HG03575 (cell line): ENCODE data around the gene TGFBR3L.
"Not testable (repeated sequence)": the region's sequence is repeated elsewhere in the genome, so short reads cannot be mapped to it uniquely, and the experiment has no call there.

ENCODE experiments used
- ATAC-seq: cut with Tn5 transposase; IDR thresholded peaks from one replicate; pipeline ENCODE4 v1.9.1; 2021; ENCODE audit not compliant: unreplicated experiment, insufficient number of reproducible peaks, low FRiP score; ENCODE audit errors: extremely low read depth

The TGFBR3L gene

GRCh38 chr19:7913652-7914051, 978 bp upstream of the TGFBR3L start:
- ATAC-seq = no peak

DNA sequence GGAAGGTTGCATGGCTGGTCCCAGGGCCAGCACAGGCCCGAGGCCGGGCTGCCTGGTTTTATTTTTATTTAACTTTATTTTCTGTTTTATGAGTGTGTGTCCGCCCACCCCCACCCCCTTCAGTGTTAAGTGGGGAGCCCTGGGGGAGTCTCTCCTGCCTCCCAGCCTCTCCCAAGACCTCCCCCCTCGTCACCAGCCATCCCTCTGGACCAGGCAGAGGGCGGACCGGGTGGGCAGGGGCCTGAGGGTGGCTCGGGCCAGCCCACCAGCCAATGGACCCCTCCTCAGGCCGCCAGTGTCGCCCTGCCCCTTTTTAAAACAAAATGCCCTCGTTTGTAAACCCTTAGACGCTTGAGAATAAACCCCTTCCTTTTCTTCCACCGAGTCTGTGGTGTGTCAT, 531 bp upstream of the TGFBR3L start:
- ATAC-seq = no peak

- ATAC-seq = no peak
Observed at GRCh38 chr19:7915250-7916102, 846 bp downstream of the TGFBR3L start.

DNA sequence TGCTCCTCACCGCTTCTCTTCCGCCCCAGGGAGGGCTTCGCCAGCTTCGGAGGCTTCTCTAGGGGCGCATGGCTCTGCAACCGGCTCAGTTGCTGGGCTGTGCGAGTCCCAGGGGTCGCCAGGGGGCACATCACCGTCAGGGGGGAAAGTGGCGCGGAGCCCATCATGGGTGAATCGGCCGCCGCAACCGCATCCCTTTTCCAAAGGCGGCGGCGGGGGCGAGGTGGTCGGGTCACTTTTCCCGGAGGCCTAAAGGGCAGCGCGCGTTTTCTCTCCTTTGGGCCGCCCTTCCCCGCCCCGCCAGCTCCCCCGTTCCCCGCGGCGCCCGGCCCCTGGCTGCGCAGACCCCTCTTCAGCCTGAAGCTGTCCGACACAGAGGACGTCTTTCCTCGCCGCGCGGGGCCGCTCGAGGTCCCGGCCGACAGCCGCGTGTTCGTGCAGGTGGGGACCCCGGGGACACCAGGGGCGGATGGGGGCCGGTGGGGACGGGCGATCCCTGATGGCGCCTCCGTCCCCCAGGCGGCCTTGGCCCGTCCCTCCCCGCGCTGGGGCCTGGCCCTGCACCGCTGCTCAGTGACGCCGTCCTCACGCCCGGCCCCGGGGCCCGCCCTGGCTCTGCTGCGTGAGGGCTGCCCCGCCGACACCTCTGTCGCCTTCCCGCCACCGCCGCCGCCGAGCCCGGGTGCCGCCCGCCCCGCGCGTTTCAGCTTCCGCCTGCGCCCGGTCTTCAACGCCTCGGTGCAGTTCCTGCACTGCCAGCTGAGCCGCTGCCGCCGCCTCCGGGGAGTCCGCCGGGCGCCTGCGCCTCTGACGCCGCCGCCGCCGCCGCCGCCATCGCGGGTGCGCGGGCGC, 1.7 kb downstream of the TGFBR3L start:
- no peak for ATAC-seq

DNA sequence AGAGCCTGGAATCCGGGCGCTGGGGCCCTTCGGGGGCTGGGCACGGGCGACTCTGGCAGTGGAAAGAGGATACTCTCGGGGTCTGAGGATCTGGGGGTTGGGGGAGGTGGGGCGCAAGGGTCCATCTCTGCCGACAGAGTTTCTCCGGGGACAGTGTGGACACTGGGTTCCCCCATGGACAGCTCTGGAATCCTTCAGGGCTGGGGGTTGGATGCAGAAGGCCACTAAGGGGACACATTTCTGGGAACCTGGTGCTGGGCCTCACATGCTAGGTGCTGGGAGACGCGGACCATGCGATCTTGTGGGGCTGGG, 2.3 kb downstream of the TGFBR3L start:
- no peak for ATAC-seq

- ATAC-seq = no peak
Observed at GRCh38 chr19:7917267-7918061, 2.8 kb downstream of the TGFBR3L start.

DNA sequence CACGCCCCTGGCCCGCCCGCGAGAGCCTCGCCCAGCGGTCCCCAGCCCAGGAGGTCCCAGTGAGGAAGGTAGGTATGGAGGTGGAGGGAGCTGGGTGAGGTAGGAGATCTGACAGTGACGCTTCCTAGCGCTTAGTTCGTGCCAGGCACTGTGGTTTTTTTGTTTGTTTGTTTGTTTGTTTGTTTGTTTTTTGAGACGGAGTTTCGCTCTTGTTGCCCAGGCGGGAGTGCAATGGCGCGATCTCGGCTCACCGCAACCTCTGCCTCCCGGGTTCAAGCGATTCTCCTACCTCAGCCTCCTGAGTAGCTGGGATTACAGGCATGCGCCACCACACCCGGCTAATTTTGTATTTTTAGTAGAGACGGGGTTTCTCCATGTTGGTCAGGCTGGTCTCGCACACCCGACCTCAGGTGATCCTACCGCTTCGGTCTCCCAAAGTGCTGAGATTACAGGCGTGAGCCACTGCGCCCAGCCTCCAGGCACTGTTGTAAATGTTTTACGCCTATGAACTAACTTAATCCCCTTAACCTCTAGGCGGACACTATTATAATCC, 3.5 kb downstream of the TGFBR3L start:
- ATAC-seq = not testable (repeated sequence)

DNA sequence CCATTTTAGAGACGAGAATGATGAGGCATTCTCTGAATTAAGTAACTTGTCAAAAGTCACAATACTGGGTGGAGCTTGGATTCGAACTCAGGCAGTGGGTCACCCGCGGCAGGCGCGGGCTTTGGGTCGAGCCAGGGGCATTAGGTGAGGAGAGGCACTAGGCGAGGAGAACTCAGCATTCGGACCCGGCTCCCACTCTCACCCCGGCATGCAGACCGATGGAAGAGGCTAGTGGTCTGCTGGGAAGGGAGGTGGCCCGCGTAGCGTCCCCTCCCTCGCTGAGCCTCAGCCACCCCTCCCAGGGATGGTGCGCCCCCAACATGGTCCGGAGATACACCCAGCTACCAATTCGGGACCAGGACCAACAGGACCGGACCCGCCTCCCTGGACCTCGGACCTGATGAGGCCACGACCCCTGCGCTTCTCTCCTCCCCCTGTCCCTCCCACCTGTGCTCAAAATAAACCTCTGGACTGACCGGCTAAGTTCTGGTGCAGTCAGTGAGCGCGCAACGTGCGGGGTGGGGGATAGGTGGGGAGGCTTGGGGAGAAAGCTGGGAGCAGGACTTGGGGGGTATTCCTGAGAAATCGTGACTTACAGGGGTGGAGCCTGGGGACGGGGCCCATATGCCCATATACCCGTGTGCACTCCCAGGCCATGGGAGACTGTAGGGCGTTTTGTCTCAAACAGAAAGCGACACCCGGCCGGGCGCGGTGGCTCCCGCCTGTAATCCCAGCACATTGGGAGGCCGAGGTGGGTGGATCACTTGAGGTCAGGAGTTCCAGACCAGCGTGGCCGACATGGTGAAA, 4.2 kb downstream of the TGFBR3L start:
- no peak for ATAC-seq

GRCh38 chr19:7919610-7920518, 5.2 kb downstream of the TGFBR3L start, which contains the start of gene SNAPC2:
Gene SNAPC2 (plus strand): TSS chr19:7920338. CDS start chr19:7920367, 29 bp downstream.
- ATAC-seq = no peak

DNA sequence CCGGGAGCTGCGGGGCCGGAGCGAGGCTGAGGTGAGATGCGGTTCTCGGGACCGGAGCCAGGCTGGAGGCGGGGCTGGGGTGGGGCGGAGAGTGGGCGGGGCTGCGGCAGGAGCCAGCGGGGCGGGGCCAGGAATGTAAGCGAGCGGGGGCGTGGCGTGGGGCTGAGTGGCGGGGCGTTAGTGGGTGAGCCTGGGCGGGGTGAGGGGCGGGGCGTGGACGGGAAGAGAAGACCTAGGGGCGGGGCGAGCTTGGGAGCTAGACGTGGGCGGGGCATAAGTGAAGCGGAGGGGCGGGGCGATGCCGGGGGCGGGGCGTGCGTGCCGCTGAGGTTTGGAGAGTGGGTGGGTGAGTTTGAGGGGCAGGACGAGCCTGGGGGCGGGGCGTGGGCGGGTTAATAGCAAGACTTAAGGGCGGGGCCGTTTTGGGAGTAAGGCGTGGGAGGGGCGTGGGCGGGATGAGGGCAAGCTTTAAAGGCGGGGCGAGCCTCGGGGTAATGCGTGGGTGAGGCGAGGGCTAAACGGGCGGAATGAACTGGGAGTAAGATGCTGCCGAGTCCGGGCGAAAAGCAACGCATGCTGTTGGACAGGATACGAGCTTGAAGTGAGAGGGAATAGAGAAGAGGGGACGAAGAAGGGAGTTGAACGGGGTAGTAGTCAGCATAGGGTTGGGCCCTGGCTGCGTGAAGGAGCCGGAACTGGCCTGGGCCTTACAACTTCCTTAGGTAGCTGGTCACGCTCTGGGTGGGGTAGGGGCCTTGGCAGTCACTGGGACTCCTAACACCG, 6.1 kb downstream of the TGFBR3L start:
- ATAC-seq = no peak

GRCh38 chr19:7921302-7921966, 6.8 kb downstream of the TGFBR3L start:
- no peak for ATAC-seq

- ATAC-seq = no peak
Observed at GRCh38 chr19:7921967-7922835, 7.6 kb downstream of the TGFBR3L start.

- ATAC-seq = no peak
Observed at GRCh38 chr19:7922836-7923195, 8.2 kb downstream of the TGFBR3L start.

DNA sequence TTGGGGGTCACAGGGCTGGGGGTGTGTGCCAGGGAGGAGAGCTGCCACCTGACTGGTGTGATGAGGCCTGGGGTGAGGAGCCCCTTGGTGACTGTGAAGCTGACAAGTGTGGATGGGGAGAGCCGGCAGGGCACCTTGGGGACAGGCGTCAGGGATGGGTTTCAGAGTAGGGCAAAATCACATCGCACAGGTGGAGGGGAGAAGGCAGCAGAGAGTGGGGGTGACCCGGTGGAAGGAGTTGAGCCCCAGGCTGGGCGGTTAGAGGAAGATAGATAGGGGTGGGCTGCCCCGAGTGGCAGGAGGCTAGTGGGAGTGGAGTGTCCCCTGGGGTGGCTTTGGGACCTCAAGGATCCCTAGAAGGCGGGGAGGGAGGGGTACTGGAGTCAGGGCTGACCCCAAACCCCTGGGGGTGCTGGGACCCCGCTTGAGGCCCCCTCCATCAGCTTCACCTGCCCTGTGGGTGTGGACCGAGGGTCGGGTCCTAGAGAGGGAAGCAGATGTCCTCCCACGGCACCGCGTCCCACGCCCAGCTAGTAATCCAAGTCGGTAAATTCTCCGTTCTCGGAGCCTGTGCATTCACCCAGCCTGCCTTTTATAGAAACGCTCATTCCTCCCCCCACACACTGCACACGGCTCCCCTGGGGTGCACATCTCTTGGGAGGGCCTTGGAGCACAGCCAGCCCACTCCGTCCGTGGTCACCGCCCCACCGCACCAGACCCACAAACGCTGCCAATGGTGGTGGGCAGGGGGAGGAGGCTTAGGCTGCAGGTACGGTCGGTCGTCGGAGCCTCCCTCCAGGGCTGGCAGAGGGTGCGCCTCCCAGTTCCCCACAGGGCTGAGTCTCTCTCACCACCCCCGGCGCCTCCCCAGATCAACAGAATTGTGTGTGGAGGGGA, 8.9 kb downstream of the TGFBR3L start:
- no peak for ATAC-seq
